HL-60 (cell line): ENCODE data around the gene NFATC1.

Source experiments
- CTCF ChIP-seq: IDR thresholded peaks from one replicate; pipeline ENCODE4 v1.5.1; 2011; ENCODE audit warnings: low read length, control low read depth, inconsistent platforms; ENCODE audit not compliant: insufficient read depth
- POLR2AphosphoS5 ChIP-seq: IDR thresholded peaks from 2 replicates; pipeline ENCODE4 v1.6.1; 2012; ENCODE audit warnings: low read depth
- TF ChIP-seq, protein P1 (sequence below): IDR thresholded peaks from 2 replicates; pipeline ENCODE4 v1.6.1; 2012; ENCODE audit warnings: low read depth; ENCODE audit not compliant: insufficient replicate concordance

- TF ChIP-seq CTCF (no peak), POLR2AphosphoS5 (no peak)
- TF ChIP-seq, protein P1, sequence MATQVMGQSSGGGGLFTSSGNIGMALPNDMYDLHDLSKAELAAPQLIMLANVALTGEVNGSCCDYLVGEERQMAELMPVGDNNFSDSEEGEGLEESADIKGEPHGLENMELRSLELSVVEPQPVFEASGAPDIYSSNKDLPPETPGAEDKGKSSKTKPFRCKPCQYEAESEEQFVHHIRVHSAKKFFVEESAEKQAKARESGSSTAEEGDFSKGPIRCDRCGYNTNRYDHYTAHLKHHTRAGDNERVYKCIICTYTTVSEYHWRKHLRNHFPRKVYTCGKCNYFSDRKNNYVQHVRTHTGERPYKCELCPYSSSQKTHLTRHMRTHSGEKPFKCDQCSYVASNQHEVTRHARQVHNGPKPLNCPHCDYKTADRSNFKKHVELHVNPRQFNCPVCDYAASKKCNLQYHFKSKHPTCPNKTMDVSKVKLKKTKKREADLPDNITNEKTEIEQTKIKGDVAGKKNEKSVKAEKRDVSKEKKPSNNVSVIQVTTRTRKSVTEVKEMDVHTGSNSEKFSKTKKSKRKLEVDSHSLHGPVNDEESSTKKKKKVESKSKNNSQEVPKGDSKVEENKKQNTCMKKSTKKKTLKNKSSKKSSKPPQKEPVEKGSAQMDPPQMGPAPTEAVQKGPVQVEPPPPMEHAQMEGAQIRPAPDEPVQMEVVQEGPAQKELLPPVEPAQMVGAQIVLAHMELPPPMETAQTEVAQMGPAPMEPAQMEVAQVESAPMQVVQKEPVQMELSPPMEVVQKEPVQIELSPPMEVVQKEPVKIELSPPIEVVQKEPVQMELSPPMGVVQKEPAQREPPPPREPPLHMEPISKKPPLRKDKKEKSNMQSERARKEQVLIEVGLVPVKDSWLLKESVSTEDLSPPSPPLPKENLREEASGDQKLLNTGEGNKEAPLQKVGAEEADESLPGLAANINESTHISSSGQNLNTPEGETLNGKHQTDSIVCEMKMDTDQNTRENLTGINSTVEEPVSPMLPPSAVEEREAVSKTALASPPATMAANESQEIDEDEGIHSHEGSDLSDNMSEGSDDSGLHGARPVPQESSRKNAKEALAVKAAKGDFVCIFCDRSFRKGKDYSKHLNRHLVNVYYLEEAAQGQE, result no peak
Measured at GRCh38 chr18:79440316-79441110, 44.8 kb downstream of the NFATC1 start.
